PC-3 (cell line): ENCODE results near the gene CDK19. TPM values are rescaled to one million over a fixed set of nuclear protein-coding genes. Genes with fewer than 3 reads are reported as not detected.

Source experiments
- ATAC-seq: fragments of 200-7000 bp; cut with Tn5 transposase; 2 replicates; pipeline ENCODE4 v1.9.1; 2020; ENCODE audit warnings: mild to moderate bottlenecking, moderate library complexity
- BruUV-seq: library from RNA; stranded (reverse); fragments of 400-500 nt; replicated peaks from 2 replicates; lab custom pipeline; 2021; lab: Mats Ljungman, UMichigan
- CTCF ChIA-PET: fragments of 300-600 bp; sonication (Branson Sonifier 250); formaldehyde crosslinking; loops from one replicate; lab custom pipeline; 2022; ENCODE audit warnings: antibody characterized with exemption; lab: Charles Lee
- POLR2A ChIA-PET: fragments of 300-600 bp; sonication (Branson Sonifier 250); formaldehyde crosslinking; loops from one replicate; lab custom pipeline; 2022; ENCODE audit warnings: antibody characterized with exemption; ENCODE audit not compliant: unreplicated experiment; lab: Charles Lee
- DNase-seq: peaks from one replicate; pipeline ENCODE4 v3.0.0-alpha.2; 2015
- H2AFZ ChIP-seq: fragments of 300-600 bp; sonication (generic); 2 replicates; pipeline ENCODE4 v1.6.0; 2016; ENCODE audit warnings: antibody characterized with exemption, low read length
- H3F3A ChIP-seq: fragments of 300-600 bp; sonication (generic); one replicate; pipeline ENCODE4 v1.6.0; 2017; ENCODE audit warnings: antibody characterized with exemption, low read length, control low read depth, mild to moderate bottlenecking; ENCODE audit not compliant: unreplicated experiment
- H3K27ac ChIP-seq: fragments of 300-600 bp; sonication (generic); 2 replicates; pipeline ENCODE4 v1.5.1; 2016; ENCODE audit warnings: mild to moderate bottlenecking, low read length
- H3K27me3 ChIP-seq: fragments of 300-600 bp; sonication (generic); 2 replicates; pipeline ENCODE4 v1.6.1; 2016; ENCODE audit warnings: low read length, mixed read lengths
- H3K36me3 ChIP-seq: fragments of 300-600 bp; sonication (generic); 2 replicates; pipeline ENCODE4 v1.6.1; 2016; ENCODE audit warnings: low read depth, mixed run types, low read length, mixed read lengths
- H3K4me1 ChIP-seq: fragments of 300-600 bp; sonication (generic); 2 replicates; pipeline ENCODE4 v1.5.1; 2016; ENCODE audit warnings: low read length; ENCODE audit not compliant: insufficient read depth
- H3K4me2 ChIP-seq: fragments of 300-600 bp; sonication (generic); 2 replicates; pipeline ENCODE4 v1.6.0; 2016; ENCODE audit warnings: low read length
- H3K4me3 ChIP-seq: fragments of 300-600 bp; sonication (generic); 2 replicates; pipeline ENCODE4 v1.5.1; 2016; ENCODE audit warnings: mild to moderate bottlenecking, low read length, mixed read lengths
- H3K79me2 ChIP-seq: fragments of 300-600 bp; sonication (generic); 2 replicates; pipeline ENCODE4 v1.6.1; 2017; ENCODE audit warnings: low read length, mixed read lengths
- H3K9ac ChIP-seq: fragments of 300-600 bp; sonication (generic); 2 replicates; pipeline ENCODE4 v1.6.0; 2016; ENCODE audit warnings: mild to moderate bottlenecking, low read length
- H3K9me2 ChIP-seq: fragments of 300-600 bp; sonication (generic); replicated peaks from 2 replicates; pipeline ENCODE4 v1.6.1; 2016; ENCODE audit warnings: mixed run types, low read length, mixed read lengths
- H3K9me3 ChIP-seq: fragments of 300-600 bp; sonication (generic); 2 replicates; pipeline ENCODE4 v1.6.1; 2016; ENCODE audit warnings: low read length, mixed read lengths
- H4K20me1 ChIP-seq: fragments of 300-600 bp; sonication (generic); 2 replicates; pipeline ENCODE4 v1.6.1; 2016; ENCODE audit warnings: low read length, mixed read lengths
- CTCF ChIP-seq: fragments of 300-600 bp; sonication (generic); conservative IDR thresholded peaks from 2 replicates; pipeline ENCODE4 v1.5.1; 2017; ENCODE audit warnings: antibody characterized with exemption, low read depth, mild to moderate bottlenecking, low read length
- EZH2 ChIP-seq: fragments of 300-600 bp; sonication (generic); IDR thresholded peaks from one replicate; pipeline ENCODE4 v1.6.1; 2017; ENCODE audit warnings: antibody characterized with exemption, mild to moderate bottlenecking, low read length; ENCODE audit not compliant: unreplicated experiment
- EZH2phosphoT487 ChIP-seq: fragments of 300-600 bp; sonication (generic); IDR thresholded peaks from 2 replicates; pipeline ENCODE4 v1.6.1; 2018; ENCODE audit warnings: mild to moderate bottlenecking, antibody characterized with exemption, low read length, borderline replicate concordance
- intact Hi-C: fragments of 100-400 bp; cut with micrococcal nuclease; formaldehyde crosslinking; loops from 2 replicates; pipeline ENCODE4 v1.9.0; 2023
- total RNA-seq: library from RNA; depleted of rRNA; stranded (reverse); fragments of >200 nt; gene quantifications from 2 replicates; pipeline ENCODE4 v1.2.3, GENCODE V29; 2014

The CDK19 gene
- total RNA-seq, 1 experiment from 2014 or later = 4.2 TPM

- no peaks in the 10 kb centered on the region for H3F3A ChIP-seq
- ChIA-PET POLR2A (no interaction called here), CTCF (no interaction called here)
- H3K9me2 ChIP-seq = no peaks in the 10 kb centered on the region
- no peaks in the 10 kb centered on the region for H3K79me2 ChIP-seq
- H3K9ac ChIP-seq = no peak overlapping the region
- H3K27me3 ChIP-seq = no peaks in the 10 kb centered on the region
- intact Hi-C loops = no loop called here
- no peaks in the 10 kb centered on the region for H3K36me3 ChIP-seq
- no peaks in the 10 kb centered on the region for H4K20me1 ChIP-seq
- H3K4me2 ChIP-seq = no peak overlapping the region
- no peak overlapping the region for H2AFZ ChIP-seq
- no peak overlapping the region for H3K4me3 ChIP-seq
- no TSS peak for BruUV-seq
- ATAC-seq = no peak
- no peak for TF ChIP-seq CTCF
- TF ChIP-seq EZH2phosphoT487 = no peak
- DNase-seq = no peak
- H3K27ac ChIP-seq = no peak overlapping the region
- no peaks in the 10 kb centered on the region for H3K9me3 ChIP-seq
- no peaks in the 10 kb centered on the region for H3K4me1 ChIP-seq
Observed at GRCh38 chr6:110778333-110778732, 36.9 kb downstream of the CDK19 start.

- Histone ChIP-seq H3K9ac (no peak overlapping the region), H3K9me2 (no peaks in the 10 kb centered on the region), H3K79me2 (no peaks in the 10 kb centered on the region), H3K4me2 (no peak overlapping the region), H3K9me3 (no peaks in the 10 kb centered on the region), H2AFZ (no peak overlapping the region), H3K4me1 (no peaks in the 10 kb centered on the region), H3K4me3 (no peak overlapping the region), H3F3A (no peaks in the 10 kb centered on the region), H3K27me3 (no peaks in the 10 kb centered on the region), H3K27ac (no peak overlapping the region), H3K36me3 (no peaks in the 10 kb centered on the region), H4K20me1 (no peaks in the 10 kb centered on the region)
- DNase-seq (no peak), ATAC-seq (no peak)
- ChIA-PET CTCF (no interaction called here), POLR2A (no interaction called here)
- intact Hi-C loops = no loop called here
- TF ChIP-seq EZH2 (no peak), EZH2phosphoT487 (no peak), CTCF (no peak)
- no TSS peak for BruUV-seq
Observed at GRCh38 chr6:110777636-110778035, 37.6 kb downstream of the CDK19 start.

- H2AFZ ChIP-seq = no peak overlapping the region
- no peak for TF ChIP-seq EZH2
- no peak for TF ChIP-seq EZH2phosphoT487
- no peak for TF ChIP-seq CTCF
- ATAC-seq (no peak), DNase-seq (no peak)
- no peaks in the 10 kb centered on the region for H3K79me2 ChIP-seq
- ChIA-PET CTCF (no interaction called here), POLR2A (no interaction called here)
- H3F3A ChIP-seq = no peaks in the 10 kb centered on the region
- no peak overlapping the region for H3K4me3 ChIP-seq
- intact Hi-C loops = no loop called here
- H4K20me1 ChIP-seq = no peaks in the 10 kb centered on the region
- H3K9me3 ChIP-seq = no peaks in the 10 kb centered on the region
- H3K27me3 ChIP-seq = no peaks in the 10 kb centered on the region
- no peak overlapping the region for H3K4me2 ChIP-seq
- no peaks in the 10 kb centered on the region for H3K4me1 ChIP-seq
- no TSS peak for BruUV-seq
- H3K9ac ChIP-seq = no peak overlapping the region
- H3K27ac ChIP-seq = no peak overlapping the region
- no peaks in the 10 kb centered on the region for H3K36me3 ChIP-seq
- H3K9me2 ChIP-seq = no peaks in the 10 kb centered on the region
Observed at GRCh38 chr6:110776413-110776812, 38.9 kb downstream of the CDK19 start.
